RWPE1 (cell line): Measurements from ENCODE around the gene TRIM24.

Experiments
- CTCF ChIA-PET: fragments of 350-600 bp; sonication (Branson Sonifier 250); formaldehyde crosslinking; extraction: SDS; loops from one replicate; lab custom pipeline; 2021; lab: Yijun Ruan, JAX
- POLR2A ChIA-PET: fragments of 400-600 bp; formaldehyde crosslinking; extraction: SDS; loops from one replicate; lab custom pipeline; 2020; ENCODE audit warnings: antibody characterized with exemption; ENCODE audit not compliant: low non-redundant PET; lab: Yijun Ruan, JAX
- DNase-seq: peaks from one replicate; pipeline ENCODE4 v3.0.0; 2012; ENCODE audit warnings: low spot score
- H3K27ac ChIP-seq: fragments of 450-650 bp; 2 replicates; pipeline ENCODE4 v1.5.1; 2017
- CTCF ChIP-seq: fragments of 450-650 bp; conservative IDR thresholded peaks from 2 replicates; pipeline ENCODE4 v1.5.1; 2017; ENCODE audit warnings: low read depth, mild to moderate bottlenecking

TRIM24 gene

GRCh38 chr7:138472292-138473079 lies 12.4 kb downstream of the TRIM24 start:
- CTCF ChIA-PET, result no interaction called here
- no peak for TF ChIP-seq CTCF
- H3K27ac ChIP-seq, result no peak overlapping the region
- no peak for DNase-seq
- POLR2A ChIA-PET, result no interaction called here

- POLR2A ChIA-PET, result no interaction called here
- DNase-seq, result no peak
- no peak overlapping the region for H3K27ac ChIP-seq
- no peak for TF ChIP-seq CTCF
- CTCF ChIA-PET, result no interaction called here
These were observed 15.3 kb downstream of the TRIM24 start for GRCh38 chr7:138475377-138475776.

GRCh38 chr7:138477081-138477578 lies 17.1 kb downstream of the TRIM24 start:
- no peak overlapping the region for H3K27ac ChIP-seq
- ChIA-PET CTCF (no interaction called here), POLR2A (no interaction called here)
- no peak for DNase-seq
- TF ChIP-seq CTCF, result no peak

GRCh38 chr7:138477581-138477980 lies 17.5 kb downstream of the TRIM24 start:
- no peak for DNase-seq
- ChIA-PET CTCF (no interaction called here), POLR2A (no interaction called here)
- TF ChIP-seq CTCF, result no peak
- no peak overlapping the region for H3K27ac ChIP-seq

- no peak for TF ChIP-seq CTCF
- CTCF ChIA-PET, result no interaction called here
- POLR2A ChIA-PET, result no interaction called here
- H3K27ac ChIP-seq, result no peak overlapping the region
- no peak for DNase-seq
These were observed 18.4 kb downstream of the TRIM24 start for GRCh38 chr7:138478499-138478908.

- no peak overlapping the region for H3K27ac ChIP-seq
- POLR2A ChIA-PET, result no interaction called here
- CTCF ChIA-PET, result no interaction called here
- DNase-seq, result no peak
- TF ChIP-seq CTCF, result no peak
These were observed 20.5 kb downstream of the TRIM24 start for GRCh38 chr7:138480527-138480926.
